KOPT-K1 (cell line): ENCODE measurements around the gene PRR32.
"Not testable (repeated sequence)": the region's sequence is repeated elsewhere in the genome, so short reads cannot be mapped to it uniquely, and the experiment has no call there.

Source experiments
- H3K27ac ChIP-seq: fragments of 200-600 bp; sonication (generic); 2 replicates; pipeline ENCODE4 v1.5.1; 2016; ENCODE audit warnings: antibody characterized with exemption, mild to moderate bottlenecking, low read depth, low read length; ENCODE audit not compliant: poor library complexity, severe bottlenecking
- H3K36me3 ChIP-seq: fragments of 200-600 bp; sonication (generic); 2 replicates; pipeline ENCODE4 v1.5.1; 2017; ENCODE audit warnings: antibody characterized with exemption, mild to moderate bottlenecking, low read length, moderate library complexity; ENCODE audit not compliant: insufficient read depth
- H3K9me3 ChIP-seq: fragments of 200-600 bp; sonication (generic); 2 replicates; pipeline ENCODE4 v1.5.1; 2017; ENCODE audit warnings: antibody characterized with exemption, low read length, mild to moderate bottlenecking; ENCODE audit not compliant: insufficient read depth, poor library complexity, severe bottlenecking

The PRR32 gene, protein sequence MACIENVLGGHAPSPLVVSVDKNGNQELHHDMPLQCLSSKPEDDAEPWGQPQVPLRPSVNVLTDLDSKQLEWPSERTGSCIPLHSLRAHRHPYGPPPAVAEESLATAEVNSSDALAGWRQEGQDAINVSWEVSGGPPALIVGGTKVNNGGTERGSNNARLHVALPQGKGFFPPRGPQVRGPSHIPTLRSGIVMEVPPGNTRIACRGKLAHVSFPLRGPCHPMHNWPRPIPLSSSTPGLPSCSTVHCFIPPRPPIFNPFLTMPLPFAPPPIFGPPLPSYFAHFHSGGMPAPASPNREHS

DNA sequence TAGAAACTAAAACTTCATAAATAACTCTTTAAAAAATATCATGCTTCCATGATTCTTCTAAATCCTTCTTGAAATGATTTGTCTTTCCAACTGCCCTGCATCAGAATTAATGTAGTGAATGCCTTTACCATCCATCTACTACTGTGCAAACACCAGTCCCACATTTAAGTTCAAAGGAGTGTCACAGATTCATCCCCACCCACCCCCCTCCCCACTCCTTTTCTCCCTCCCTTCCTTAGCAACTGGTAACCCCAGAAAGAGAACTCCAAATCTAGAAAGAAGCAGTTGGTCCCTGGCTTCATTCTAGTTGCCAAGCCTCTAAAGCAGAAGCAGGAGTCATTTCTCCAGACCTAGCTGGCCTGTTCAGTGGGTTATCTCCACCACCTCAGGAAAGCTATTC is at the start of gene PRR32:
Gene PRR32 (plus strand): TSS at position 301 of the 400 bp plus-strand sequence. CDS start 115 bp downstream, outside the sequence.
- Histone ChIP-seq H3K36me3 (no peaks in the 10 kb centered on the region), H3K9me3 (no peaks in the 10 kb centered on the region), H3K27ac (no peak within 1 kb of the TSS)

DNA sequence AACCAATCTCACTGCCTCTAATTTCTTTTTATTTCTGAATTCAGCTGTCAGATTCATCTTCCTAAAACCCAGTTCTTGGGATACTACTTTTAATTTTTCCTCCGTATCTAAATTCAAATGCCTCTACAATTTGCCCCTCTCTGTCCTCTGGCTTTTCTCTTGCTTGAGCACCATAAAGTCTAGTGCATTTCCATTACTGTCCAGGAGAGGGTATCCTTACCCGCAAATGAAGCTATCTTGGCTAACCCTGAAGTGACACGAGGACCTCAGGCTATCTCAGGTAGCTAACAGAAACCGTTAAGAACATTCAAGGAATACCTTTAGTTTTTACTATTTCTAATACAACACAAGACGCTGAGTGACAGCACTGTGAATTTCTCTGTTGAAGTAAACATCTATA is 49.4 kb upstream of the PRR32 start:
- Histone ChIP-seq H3K36me3 (no peaks in the 10 kb centered on the region), H3K9me3 (no peaks in the 10 kb centered on the region), H3K27ac (no peak overlapping the region)

DNA sequence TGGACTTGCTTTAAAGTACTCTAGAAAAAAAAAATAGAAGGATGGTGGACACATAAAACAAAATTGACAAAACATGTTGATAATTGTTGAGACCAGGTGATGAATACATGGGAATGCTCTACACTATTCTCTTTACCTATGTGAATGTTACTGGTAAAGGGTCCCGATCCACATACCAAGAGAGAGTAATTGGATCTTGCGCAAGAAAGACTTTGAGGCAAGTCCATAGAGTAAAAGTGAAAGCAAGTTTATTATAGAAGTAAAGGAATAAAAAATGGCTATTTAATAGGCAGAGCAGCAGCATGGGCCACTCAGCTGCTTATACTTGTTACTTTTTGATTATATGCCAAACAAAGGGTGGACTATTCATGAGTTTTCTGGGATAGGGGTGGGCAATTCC is 34.0 kb upstream of the PRR32 start:
- H3K9me3 ChIP-seq, result no peaks in the 10 kb centered on the region
- no peaks in the 10 kb centered on the region for H3K36me3 ChIP-seq
- H3K27ac ChIP-seq, result no peak overlapping the region

DNA sequence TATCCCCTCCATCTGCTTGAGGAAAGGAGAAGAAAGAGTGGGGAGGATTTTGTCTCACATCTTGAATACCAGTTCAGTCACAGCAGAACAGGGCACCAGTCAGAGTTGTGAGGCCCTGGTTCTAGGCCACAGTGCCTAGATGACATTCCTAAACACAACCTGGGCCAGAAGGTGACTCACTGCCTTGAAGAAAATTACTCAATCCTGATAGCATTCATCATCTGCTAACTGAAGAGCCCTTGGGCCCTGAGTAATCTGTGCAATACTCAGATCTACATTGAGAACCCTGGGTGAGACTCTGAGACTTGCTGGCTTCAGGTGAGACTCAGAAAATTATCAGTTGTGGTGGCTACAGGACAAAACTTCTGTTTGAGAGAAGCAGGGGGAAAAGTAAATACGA is 20.5 kb upstream of the PRR32 start:
- no peaks in the 10 kb centered on the region for H3K36me3 ChIP-seq
- H3K27ac ChIP-seq, result no peak overlapping the region
- no peaks in the 10 kb centered on the region for H3K9me3 ChIP-seq

DNA sequence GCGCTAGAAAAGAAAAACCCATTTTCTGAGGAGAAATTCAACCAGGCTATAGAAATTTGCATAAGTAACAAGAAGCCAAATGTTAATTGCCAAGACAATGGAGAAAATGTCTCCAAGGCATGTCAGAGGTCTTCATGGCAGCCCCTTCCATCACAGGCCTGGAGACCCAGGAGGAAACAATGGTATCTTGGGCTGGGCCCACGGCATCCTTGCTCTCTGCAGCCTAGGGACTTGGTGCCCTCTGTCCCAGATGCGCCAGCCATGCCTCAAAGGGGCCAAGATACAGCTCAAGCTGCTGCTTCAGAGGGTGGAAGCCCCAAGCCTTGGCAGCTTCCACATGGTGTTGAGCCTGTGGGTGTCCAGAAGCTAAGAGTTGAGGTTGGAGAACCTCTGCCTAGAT is 12.7 kb upstream of the PRR32 start:
- not testable (repeated sequence) for H3K9me3 ChIP-seq, H3K27ac ChIP-seq, H3K36me3 ChIP-seq

DNA sequence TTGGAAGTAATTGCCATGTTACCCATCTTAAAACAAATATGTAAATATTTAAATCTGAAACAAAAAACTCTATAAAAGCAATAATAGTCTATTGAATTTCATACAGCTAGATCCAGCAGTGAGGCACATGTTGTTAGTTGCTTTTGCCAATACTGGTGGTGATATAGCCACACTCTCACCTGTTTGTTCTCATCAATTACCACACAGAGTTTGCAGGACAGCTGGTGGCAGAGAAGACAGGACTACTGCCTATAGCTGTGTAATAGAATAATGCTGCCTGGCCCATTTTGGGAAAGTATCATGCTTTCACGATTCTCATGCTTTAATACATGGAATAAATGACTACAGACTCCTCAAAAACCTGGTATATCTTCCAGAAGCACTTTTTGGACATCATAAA is 3.7 kb upstream of the PRR32 start:
- H3K36me3 ChIP-seq, result no peaks in the 10 kb centered on the region

DNA sequence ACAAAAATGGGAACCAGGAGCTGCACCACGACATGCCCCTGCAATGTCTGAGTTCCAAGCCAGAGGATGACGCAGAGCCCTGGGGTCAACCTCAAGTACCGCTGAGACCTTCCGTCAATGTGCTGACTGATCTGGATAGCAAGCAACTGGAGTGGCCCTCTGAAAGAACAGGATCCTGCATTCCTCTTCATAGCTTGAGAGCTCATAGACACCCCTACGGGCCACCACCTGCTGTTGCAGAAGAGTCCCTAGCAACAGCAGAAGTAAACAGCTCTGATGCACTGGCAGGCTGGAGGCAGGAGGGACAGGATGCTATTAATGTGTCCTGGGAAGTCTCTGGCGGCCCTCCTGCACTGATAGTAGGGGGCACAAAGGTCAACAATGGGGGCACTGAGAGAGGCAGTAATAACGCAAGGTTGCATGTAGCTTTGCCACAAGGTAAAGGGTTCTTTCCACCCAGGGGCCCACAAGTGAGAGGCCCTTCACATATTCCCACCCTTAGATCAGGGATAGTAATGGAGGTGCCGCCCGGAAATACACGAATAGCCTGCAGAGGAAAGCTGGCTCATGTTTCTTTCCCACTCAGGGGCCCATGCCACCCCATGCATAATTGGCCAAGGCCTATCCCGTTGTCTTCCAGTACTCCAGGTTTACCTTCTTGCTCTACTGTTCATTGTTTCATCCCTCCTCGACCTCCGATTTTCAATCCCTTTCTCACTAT is 1.3 kb downstream of the PRR32 start:
- no peak overlapping the region for H3K27ac ChIP-seq
- no peaks in the 10 kb centered on the region for H3K9me3 ChIP-seq
- H3K36me3 ChIP-seq, result no peaks in the 10 kb centered on the region

More for the DNA sequence above, 3.7 kb upstream of the PRR32 start:
- no peaks in the 10 kb centered on the region for H3K9me3 ChIP-seq
- H3K27ac ChIP-seq, result no peak overlapping the region

DNA sequence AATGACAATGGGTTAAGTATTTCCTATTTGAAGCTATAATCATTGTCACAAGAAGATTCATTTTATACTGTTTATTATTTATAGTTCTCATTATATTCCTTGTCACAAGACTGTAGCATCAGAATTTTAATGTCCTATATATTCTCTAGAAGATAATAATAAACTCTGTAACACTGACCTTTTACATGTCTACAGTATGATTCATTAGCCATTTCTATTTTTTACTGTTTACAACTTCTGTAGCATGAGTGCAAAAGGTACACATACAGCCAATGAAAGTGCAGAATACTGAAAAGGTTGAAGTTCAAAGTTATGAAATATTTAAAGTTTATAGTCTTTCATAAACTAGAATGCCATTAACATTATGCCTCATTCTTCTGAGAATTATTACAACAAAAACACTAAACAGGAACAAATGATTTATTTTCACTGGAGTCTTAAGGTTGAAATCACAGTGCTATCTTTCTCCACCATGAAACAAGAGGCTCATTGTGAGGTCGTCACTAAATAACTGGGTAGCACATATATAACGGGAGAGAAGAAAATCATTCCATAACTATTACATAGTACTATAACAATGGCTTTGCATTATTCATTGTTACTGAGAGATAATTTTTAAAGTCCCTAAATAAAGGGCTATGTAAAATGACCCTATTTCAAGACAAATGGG is 4.9 kb downstream of the PRR32 start:
- no peaks in the 10 kb centered on the region for H3K9me3 ChIP-seq
- no peaks in the 10 kb centered on the region for H3K36me3 ChIP-seq
- no peak overlapping the region for H3K27ac ChIP-seq

DNA sequence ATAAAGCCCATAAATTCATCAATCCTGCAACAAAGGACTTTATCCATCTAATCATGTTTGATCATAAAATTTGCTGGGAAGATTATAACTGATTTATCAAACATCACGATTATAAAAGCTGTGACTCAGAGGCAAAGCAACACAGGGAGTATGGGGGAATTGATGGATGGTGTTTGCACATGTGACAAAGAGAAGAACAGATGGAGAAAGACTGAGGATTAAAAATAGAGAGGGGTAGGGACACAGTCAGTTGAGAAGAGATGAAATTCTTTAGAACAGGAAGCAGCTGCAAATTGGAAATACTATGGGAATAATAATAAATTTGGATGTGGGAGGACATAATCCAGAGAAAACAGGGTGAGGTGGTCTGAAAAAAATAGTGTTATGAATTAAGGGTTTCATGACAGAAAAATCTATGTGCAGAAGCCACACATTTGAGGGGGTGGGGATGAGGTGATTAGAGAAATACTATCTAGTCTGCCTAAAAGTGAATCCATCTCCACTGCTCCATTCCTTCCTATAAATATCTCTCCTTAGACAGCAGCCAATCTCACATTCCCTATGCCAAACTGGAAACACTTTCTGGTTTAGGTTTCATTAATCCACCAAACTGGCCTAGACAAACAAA is 6.2 kb downstream of the PRR32 start:
- Histone ChIP-seq H3K36me3 (no peaks in the 10 kb centered on the region), H3K27ac (no peak overlapping the region), H3K9me3 (no peaks in the 10 kb centered on the region)

DNA sequence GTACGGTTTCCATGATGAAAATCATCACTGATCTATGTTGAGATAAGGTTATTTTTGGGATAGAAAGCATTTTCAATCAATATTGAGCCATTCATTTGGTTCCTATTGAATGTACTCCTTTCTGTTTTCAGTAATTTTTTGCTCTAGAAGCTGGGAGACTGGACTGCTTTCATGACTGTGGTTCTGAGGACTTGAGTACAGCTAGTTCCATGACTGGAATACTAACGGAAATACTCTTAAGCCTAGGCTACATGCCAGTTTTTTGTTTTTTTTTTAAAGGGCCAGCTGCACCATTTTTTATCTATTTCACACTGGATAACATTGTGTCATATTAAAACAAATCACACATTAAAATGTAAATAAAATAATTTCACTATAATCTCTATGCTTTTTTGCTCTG is 16.7 kb downstream of the PRR32 start:
- no peaks in the 10 kb centered on the region for H3K9me3 ChIP-seq
- H3K36me3 ChIP-seq, result no peaks in the 10 kb centered on the region
- no peak overlapping the region for H3K27ac ChIP-seq

DNA sequence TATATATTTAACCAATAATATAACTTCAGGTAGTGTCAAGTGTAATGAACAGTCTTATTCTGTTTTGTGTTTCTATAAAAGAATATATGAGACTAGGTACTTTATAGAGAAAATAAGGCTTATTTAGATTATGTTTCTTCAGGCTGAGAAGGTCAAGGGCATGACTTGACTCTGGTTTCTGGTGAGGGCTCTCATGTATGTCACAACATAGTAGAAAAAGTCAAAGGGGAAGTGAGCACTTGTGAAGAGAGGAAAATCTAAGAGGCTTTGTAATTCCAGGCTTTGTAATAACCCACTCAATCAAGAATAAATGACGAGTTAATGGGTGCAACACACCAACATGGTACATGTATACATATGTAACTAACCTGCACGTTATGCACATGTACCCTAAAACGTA is 27.6 kb downstream of the PRR32 start:
- Histone ChIP-seq H3K9me3 (no peaks in the 10 kb centered on the region), H3K36me3 (no peaks in the 10 kb centered on the region), H3K27ac (no peak overlapping the region)

DNA sequence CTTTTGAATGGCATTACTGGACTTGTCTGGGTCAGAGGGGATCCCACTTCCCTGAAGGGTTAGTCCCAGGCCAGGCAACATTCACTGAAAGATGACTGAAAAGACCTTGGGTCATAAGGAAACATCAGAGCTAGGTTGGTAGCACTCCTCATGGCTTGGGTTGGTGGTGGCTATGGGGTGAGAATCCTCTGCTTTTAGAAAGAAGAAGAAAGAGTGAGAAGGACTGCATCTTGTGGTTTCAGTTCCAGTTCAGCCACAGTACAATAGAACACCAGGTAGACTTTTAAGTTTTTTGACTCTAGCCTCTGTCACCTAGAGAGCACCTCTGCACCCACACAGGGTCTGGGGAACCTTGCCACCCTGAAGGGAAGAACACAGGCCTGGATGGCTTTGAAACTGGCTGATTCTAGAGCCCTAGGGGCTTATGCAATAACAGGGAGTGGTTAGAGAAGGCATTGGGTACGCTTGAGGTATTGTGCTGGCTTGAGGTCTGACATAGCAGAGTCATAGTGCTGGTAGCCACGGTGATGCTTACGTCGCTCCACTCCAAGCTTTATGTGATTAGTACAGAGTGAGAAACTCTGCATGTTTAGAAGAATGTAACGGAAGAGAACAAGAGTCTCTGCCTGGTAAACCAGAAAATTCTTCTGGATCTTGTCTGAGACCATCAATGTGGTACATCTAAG is 36.5 kb downstream of the PRR32 start:
- no peak overlapping the region for H3K27ac ChIP-seq
- H3K9me3 ChIP-seq, result no peaks in the 10 kb centered on the region
- no peaks in the 10 kb centered on the region for H3K36me3 ChIP-seq
